Natural killer cell treated with Interleukin-12 subunit alpha and Interleukin-12 subunit beta and Interleukin-15 and Interleukin-18, amount 100 ng/mL, for 72 hours (primary cell): Measurements from ENCODE around the gene NUDT17. TPM values are rescaled to one million over a fixed set of nuclear protein-coding genes. Genes with fewer than 3 reads are reported as not detected.

Experiments
- ATAC-seq, 2 donors: fragments of 150-1000 bp; cut with Tn5 transposase in 1 of 2; sonication (Bioruptor Pico), chemical (Tn5 transposase) in 1 of 2; 2 replicates each; pipeline ENCODE4 v1.10.0; 2021
- DNase-seq: peaks from one replicate; pipeline ENCODE4 v3.0.0; 2022; ENCODE audit warnings: low spot score
- H3K27ac Mint-ChIP-seq, 2 donors: 1 replicate in 1 of 2; 2 replicates in 1 of 2; pipeline ENCODE4 v1.8.0; 2022; ENCODE audit warnings: mixed read lengths in 2 of 2, mild to moderate bottlenecking in 1 of 2, moderate library complexity in 1 of 2
- H3K27me3 Mint-ChIP-seq, 2 donors: 1 replicate in 1 of 2; 2 replicates in 1 of 2; pipeline ENCODE4 v1.8.0; 2022; ENCODE audit warnings: mixed read lengths in 2 of 2
- H3K36me3 Mint-ChIP-seq: one replicate; pipeline ENCODE4 v1.8.0; 2022; ENCODE audit warnings: mixed read lengths
- H3K4me1 Mint-ChIP-seq, 2 donors: 1 replicate in 1 of 2; 2 replicates in 1 of 2; pipeline ENCODE4 v1.8.0; 2022; ENCODE audit warnings: low read depth in 2 of 2, mixed read lengths in 2 of 2, mild to moderate bottlenecking in 1 of 2
- H3K4me3 Mint-ChIP-seq: one replicate; pipeline ENCODE4 v1.8.0; 2022; ENCODE audit warnings: mixed read lengths
- H3K9me3 Mint-ChIP-seq: 2 replicates; pipeline ENCODE4 v1.8.0; 2022; ENCODE audit warnings: mixed read lengths
- total RNA-seq, 2 donors: library from RNA; stranded (reverse); gene quantifications; one replicate each; pipeline ENCODE4 v1.2.3, GENCODE V29; 2022

The NUDT17 gene
- total RNA-seq, 2 donors from 2014 or later, result 4.8 to 5.6 TPM

DNA sequence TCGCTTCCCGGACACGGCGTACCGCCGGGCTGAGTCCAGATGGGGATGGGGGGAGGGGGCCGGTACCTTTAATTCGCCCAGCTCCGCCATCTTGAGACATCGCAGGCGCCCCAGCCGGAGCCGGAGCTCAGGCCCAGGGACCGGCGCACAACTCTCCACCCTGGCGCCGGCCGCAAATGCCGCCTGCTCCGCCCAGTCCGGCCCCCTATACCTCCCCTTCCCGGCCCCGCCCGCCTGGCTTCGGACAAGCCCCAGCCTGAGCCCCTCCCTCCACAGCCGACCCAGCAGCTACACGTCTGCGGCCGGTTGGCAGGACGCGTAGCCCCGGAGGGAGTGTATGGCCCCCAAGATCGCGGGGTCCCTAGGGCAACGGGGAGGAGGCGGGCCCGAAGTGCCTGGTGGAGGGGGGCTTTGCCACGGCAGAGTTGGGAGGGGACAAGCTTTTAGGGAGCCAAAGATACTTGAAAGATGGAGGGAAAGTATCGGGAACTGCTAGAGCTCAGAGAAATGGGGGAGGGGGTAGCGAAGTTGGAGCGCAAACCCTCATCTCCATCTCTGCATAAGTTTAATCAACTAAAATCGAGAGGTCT, 13.6 kb downstream of the NUDT17 start, which contains the start of gene PIAS3:
PIAS3 (minus strand) TSS at position 181 of the 590 bp plus-strand sequence; CDS start at position 90, 91 bp downstream.
- peak; percentile 98 for DNase-seq
- peak; percentile 97 for ATAC-seq
- Mint-ChIP-seq H3K4me1 (peaks cover 11 to 14% of the 10 kb centered on the region in 2 donors), H3K27me3 (peaks cover 0 to 3% of the 10 kb centered on the region in 2 donors), H3K36me3 (peaks cover 10% of the 10 kb centered on the region), H3K4me3 (peak within 1 kb of the TSS; percentile 95), H3K27ac (peak within 1 kb of the TSS; percentile 63 to 84), H3K9me3 (no peaks in the 10 kb centered on the region)

DNA sequence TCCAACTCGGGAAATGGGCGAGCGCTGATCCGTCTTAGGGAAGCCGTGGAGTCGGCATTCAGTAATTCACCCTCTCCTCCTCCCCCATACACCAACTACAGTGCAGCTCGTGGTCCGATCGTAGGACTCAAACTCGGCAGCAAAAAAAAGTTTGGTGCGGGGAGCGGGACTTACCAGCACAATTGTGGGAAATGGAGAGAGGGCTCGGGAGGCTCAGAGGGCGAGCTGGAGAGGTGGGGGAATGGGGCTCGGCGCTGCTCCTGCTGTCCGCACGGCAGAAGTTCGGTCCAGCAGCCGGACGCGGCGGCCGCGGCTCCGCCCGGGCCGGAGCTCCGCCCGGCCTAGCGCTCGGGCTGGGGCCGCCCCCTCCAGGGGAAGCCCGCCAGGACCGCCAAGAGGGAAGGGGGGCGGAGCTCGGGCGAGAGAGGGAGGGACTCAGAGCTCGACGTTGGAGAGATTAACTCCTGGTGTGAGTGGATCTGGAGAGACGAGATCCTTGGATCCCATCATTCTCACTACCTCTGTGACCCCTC, 14.1 kb downstream of the NUDT17 start:
- H3K4me1 Mint-ChIP-seq, result peaks cover 11 to 12% of the 10 kb centered on the region in 2 donors

DNA sequence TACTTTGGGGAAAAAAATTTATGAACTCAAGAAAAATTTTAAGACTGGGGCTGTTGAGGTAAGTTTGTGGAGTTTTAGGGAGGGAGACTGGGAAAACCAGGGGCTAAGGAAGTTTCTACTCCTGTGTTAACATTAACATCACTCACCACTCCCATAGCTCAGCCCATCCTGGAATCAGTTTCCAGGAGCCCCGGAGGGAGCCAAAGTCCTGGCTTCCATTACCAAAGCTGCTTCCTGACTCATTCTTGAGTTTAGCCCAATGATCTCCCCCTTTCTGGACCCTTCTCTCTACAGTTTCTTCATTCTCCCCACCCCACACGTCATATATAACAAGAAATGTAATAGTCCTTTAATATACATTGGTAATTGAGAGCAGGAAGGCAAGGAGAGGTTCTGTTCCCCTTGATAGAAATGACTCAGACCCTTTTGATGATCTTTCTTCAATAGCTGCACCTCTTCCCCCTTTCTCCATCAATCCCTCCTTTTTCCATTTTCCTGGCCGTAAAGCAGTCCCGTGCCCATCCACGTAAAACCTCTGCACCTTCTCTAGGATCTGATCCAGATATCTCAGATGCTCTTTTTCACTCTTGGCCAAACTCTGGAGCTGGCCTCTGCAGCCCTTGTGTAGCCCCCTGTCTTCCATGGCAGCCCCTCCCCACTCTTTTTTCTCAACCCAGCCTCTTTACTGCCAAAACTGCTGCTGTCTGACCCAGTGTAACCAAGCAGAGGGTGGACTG, 18.0 kb downstream of the NUDT17 start:
- peaks cover 0 to 11% of the 10 kb centered on the region in 2 donors for H3K27me3 Mint-ChIP-seq
- H3K27ac Mint-ChIP-seq, result no peak overlapping the region
- peaks cover 0 to under 1% of the 10 kb centered on the region in 2 donors for H3K4me1 Mint-ChIP-seq
- H3K36me3 Mint-ChIP-seq, result no peaks in the 10 kb centered on the region
- ATAC-seq (no peak), DNase-seq (no peak)
- H3K4me3 Mint-ChIP-seq, result no peak overlapping the region
- no peaks in the 10 kb centered on the region for H3K9me3 Mint-ChIP-seq

More for the DNA sequence above, 14.1 kb downstream of the NUDT17 start:
- Mint-ChIP-seq H3K9me3 (no peaks in the 10 kb centered on the region), H3K27ac (peak overlapping the region; percentile 63 to 84), H3K27me3 (peaks cover 0 to 3% of the 10 kb centered on the region in 2 donors), H3K36me3 (peaks cover 10% of the 10 kb centered on the region), H3K4me3 (peak overlapping the region; percentile 95)
- DNase-seq (peak; percentile 91), ATAC-seq (peak; percentile 88)

DNA sequence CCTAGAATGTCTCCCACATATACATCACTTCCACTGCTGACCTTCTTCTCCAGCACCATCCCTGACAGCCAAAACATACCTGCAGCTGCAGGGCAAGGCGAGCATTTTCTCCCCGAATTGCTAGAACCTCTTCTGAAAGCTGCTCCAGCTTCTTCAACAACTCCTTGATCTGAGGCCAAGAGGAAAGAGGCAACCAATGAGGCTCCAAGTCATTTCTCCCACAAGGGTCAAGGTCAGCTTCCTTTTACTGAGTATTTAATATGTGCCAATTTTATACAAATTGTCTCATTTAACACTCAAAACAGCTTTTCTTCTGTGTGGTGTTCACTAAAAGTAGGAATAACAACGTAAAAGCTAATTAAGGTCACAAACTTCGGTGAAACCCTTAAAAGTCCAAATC, 22.8 kb downstream of the NUDT17 start:
- Mint-ChIP-seq H3K4me3 (no peak overlapping the region), H3K9me3 (no peaks in the 10 kb centered on the region), H3K27ac (no peak overlapping the region), H3K27me3 (peaks cover 2 to 22% of the 10 kb centered on the region in 2 donors), H3K4me1 (peaks cover 18% of the 10 kb centered on the region in 2 donors), H3K36me3 (no peaks in the 10 kb centered on the region)
- DNase-seq (no peak), ATAC-seq (no peak)

DNA sequence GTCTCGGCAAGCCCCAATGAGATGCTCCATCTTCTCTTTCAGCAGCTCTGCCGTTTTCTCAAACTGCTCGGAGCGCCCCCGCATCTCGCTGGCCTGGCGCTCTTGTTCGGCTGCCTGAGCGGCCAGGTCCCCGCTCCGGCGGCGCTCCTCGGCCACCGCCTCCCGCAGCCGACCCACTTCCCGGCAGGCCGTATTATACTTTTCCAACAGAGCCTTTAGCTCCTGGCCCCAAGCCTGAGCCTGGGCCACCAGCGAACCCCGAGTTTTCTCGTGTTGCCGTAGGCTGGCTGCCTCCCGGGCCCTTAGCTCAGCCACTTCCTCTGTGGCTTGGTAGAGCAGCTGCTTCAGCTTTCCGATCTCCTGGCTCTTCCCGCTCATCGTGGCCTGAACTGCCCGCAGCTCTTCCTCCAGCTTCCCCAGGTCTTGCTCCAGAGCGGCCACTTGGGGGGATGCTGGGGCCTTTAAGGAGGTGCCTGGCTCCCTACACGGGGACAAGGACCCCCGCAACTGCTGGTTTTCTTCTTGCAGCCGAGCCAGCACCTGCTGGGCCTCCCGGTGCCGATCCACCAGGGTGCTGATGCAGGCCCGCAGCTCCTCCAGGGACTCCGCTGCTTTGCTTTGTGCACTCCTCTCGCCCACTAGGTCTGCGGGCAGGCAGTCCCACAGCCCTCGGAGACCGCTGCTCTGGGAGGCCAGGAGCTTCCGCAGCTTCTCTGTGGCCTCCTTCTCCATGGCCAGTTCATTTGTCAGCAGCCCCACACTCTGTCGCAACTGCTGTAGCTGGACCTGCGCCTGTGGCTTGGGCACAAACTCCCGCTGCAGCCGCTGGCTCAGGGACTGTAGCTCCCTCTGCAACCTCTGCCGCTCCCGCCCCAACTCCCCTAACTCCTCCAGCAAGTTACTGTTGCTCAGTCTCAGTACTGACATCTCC, 26.8 kb downstream of the NUDT17 start:
- DNase-seq (no peak), ATAC-seq (peak; percentile 77 to 78)
- H3K9me3 Mint-ChIP-seq, result no peaks in the 10 kb centered on the region
- H3K4me1 Mint-ChIP-seq, result peaks cover 18 to 25% of the 10 kb centered on the region in 2 donors
- H3K27me3 Mint-ChIP-seq, result peaks cover 17 to 18% of the 10 kb centered on the region in 2 donors
- peak overlapping the region; percentile 71 to 79 for H3K27ac Mint-ChIP-seq
- peak overlapping the region; percentile 78 for H3K4me3 Mint-ChIP-seq
- no peaks in the 10 kb centered on the region for H3K36me3 Mint-ChIP-seq

DNA sequence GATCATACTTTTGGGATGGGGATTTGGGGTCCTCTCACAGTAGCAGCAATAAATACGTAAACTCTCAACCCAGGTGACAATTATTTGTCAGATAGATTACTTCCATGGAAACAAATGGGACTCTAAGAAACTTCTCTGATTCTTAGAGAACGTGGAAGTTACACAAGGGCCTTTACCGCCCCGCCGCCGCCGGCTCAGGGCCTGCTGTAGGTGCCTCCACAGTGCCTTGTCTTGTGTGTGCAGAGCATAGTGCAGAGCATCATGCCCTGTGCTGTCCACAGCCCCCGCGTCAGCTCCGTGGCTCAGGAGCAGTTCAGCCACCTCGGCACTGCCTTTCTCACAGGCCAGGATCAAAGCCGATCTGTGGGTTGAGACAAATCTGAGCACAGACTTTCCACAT, 29.2 kb downstream of the NUDT17 start:
- DNase-seq (no peak), ATAC-seq (no peak)
- H3K36me3 Mint-ChIP-seq, result no peaks in the 10 kb centered on the region
- H3K4me1 Mint-ChIP-seq, result peaks cover 18 to 25% of the 10 kb centered on the region in 2 donors
- H3K9me3 Mint-ChIP-seq, result no peaks in the 10 kb centered on the region
- H3K4me3 Mint-ChIP-seq, result no peak overlapping the region
- H3K27ac Mint-ChIP-seq, result no peak overlapping the region
- H3K27me3 Mint-ChIP-seq, result peaks cover 17 to 23% of the 10 kb centered on the region in 2 donors

DNA sequence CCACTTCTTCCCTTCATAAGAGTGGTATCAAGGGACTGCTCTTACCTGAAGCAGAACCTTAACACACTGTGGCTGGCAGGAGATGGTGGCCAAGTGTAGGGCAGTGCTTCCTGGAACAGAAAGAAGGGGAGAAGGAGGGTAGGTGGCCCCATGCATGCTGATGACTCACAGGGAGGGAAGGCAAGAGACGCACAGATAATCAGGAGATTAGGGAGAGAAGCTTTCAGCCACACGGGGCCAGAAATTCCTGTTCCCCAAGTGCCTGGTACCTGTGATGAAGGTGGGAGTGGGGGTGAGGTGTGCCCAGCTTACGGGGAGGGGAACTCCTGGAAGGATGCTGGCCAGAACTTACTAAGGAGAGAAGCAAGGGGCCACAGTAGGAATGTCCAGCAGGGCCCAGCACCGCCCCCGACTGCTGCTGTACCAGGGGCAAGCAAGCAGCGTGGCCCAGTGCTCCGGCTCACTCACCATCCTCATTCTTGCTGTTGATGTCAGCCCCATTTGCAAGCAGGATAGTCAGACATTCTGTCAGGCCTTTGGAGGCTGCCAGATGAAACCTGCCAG, 32.6 kb downstream of the NUDT17 start:
- DNase-seq, result no peak
- Mint-ChIP-seq H3K4me1 (peaks cover 1 to 9% of the 10 kb centered on the region in 2 donors), H3K9me3 (no peaks in the 10 kb centered on the region), H3K36me3 (no peaks in the 10 kb centered on the region), H3K27me3 (peaks cover 16 to 23% of the 10 kb centered on the region in 2 donors), H3K4me3 (no peak overlapping the region), H3K27ac (no peak overlapping the region)
- ATAC-seq, result peak in 1 of 2 donors; percentile 15

DNA sequence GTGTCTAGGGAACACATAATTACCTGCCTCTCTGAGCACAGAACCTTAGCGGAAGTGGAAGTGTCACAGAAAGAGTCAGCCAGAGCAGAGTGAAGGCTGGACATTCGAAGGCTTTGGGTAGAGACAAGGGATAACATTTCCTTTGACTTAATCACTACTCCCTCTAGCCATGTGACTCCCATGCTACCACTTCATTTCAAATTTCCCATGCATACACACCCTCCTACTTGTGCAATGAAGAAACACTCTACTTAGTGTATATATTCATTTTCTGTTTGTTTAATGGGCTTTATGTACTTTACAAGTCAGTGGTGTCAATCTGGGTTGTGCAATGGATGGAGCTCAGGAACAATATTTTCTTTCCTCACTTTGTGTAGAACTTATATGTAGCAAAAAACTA, 33.3 kb downstream of the NUDT17 start:
- no peak for DNase-seq
- H3K27me3 Mint-ChIP-seq, result peaks cover 18 to 23% of the 10 kb centered on the region in 2 donors
- ATAC-seq, result no peak
- peaks cover 0 to 2% of the 10 kb centered on the region in 2 donors for H3K4me1 Mint-ChIP-seq
- H3K27ac Mint-ChIP-seq, result no peak overlapping the region
- no peak overlapping the region for H3K4me3 Mint-ChIP-seq
- no peaks in the 10 kb centered on the region for H3K36me3 Mint-ChIP-seq
- no peaks in the 10 kb centered on the region for H3K9me3 Mint-ChIP-seq

DNA sequence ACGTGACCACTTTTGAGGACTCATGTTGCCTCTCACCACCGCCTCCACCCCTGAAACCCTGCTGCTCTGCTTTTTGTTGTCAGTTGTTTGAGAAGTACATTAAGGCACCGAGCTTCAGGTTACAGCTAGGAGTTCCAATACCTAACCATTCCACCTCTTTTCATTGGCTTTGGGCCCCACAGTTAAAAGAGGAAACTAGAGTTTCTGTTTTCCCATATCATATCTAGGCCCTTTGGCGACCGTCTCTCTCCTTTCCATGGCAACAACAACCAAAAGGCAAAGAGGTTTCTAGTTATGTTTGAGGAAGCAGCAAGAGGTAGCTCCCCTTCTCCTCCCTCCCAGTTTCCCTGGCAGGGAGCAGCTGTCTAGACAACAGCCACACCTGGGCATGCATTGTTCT, 34.3 kb downstream of the NUDT17 start:
- no peaks in the 10 kb centered on the region for H3K9me3 Mint-ChIP-seq
- no peak overlapping the region for H3K27ac Mint-ChIP-seq
- H3K4me1 Mint-ChIP-seq, result peaks cover 3% of the 10 kb centered on the region in 2 donors

DNA sequence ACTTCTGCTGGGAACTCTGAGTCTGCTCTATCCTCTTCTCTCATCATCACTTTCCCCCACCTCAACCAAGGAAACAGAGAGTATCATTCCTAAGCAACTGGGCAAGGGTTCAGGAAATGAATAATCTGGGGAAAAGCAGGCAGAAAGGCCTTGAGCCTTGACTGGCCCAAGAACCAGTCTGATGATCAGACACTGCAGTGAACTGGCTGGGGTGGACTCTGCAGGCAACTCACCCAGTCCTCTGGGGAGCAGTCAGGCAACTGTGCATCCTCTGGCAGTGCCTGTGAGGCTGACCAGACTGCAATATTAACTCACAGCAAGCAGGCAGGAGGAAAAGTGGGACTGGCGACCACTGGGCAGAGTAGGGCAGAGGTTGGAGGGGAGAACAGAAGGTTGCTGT, 39.2 kb downstream of the NUDT17 start:
- no peak for ATAC-seq
- Mint-ChIP-seq H3K4me1 (peaks cover 13 to 16% of the 10 kb centered on the region in 2 donors), H3K27ac (no peak overlapping the region)

More for the DNA sequence above, 34.3 kb downstream of the NUDT17 start:
- ATAC-seq, result no peak
- DNase-seq, result no peak
- Mint-ChIP-seq H3K27me3 (peaks cover 22 to 28% of the 10 kb centered on the region in 2 donors), H3K36me3 (no peaks in the 10 kb centered on the region), H3K4me3 (no peak overlapping the region)

DNA sequence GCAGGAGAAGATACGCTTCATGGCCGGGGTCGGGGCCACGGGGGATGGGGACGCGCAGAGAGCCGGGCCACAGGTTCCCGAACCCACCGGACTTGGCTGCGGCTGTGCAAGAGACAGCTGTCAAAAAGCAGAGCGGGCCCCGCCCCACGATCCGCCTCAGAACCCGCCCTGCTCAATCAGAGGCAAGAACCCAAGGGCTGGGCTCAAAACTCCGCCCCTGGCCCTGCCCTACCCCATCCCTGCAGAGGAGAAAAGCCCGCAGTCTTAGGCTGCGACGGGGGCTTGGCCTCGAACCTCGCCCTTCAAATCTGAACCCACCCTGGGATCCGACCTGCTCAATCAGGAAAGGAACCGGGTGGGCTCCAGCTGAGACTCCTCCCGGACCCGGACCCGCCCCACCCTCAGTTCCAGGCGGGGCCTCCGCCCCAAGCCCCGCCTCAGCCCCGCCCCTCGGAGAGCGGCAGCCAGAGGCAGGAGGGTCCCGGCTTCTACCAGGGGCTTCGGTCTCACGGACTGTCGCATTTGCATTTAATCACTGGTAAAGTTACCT, 40.4 kb downstream of the NUDT17 start, which contains the start of gene ANKRD35:
ANKRD35 (minus strand) TSS at position 129 of the 550 bp plus-strand sequence; CDS start at position 21, 108 bp downstream.
- Mint-ChIP-seq H3K36me3 (no peaks in the 10 kb centered on the region), H3K27me3 (peaks cover 18 to 28% of the 10 kb centered on the region in 2 donors), H3K9me3 (no peaks in the 10 kb centered on the region), H3K27ac (no peak within 1 kb of the TSS), H3K4me3 (peak within 1 kb of the TSS; percentile 85), H3K4me1 (peaks cover 13 to 16% of the 10 kb centered on the region in 2 donors)
- ATAC-seq (peak; percentile 99), DNase-seq (peak; percentile 90)

More for the DNA sequence above, 39.2 kb downstream of the NUDT17 start:
- H3K36me3 Mint-ChIP-seq, result no peaks in the 10 kb centered on the region
- DNase-seq, result no peak
- peak overlapping the region; percentile 85 for H3K4me3 Mint-ChIP-seq
- H3K9me3 Mint-ChIP-seq, result no peaks in the 10 kb centered on the region
- peaks cover 20 to 28% of the 10 kb centered on the region in 2 donors for H3K27me3 Mint-ChIP-seq

DNA sequence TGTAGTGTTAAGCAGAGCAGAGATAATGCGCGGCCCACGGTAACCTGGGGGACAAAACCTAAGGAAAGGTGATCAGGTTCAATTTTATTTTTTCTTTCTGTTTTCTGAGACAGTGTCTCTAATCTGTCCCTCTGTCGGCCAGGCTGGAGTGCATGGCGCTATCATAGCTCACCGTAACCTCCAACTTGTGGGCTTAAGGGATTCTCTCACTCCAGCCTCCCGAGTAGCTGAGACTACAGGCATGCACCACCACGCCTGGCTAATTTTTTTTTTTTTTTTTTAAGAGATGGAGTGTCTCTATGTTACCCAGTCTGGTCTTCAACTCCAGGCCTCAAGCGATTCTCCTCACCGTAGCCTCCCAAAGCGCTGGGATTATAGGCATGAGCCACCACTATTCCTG, 41.0 kb downstream of the NUDT17 start:
- Mint-ChIP-seq H3K9me3 (no peaks in the 10 kb centered on the region), H3K4me1 (peaks cover 13 to 16% of the 10 kb centered on the region in 2 donors), H3K27me3 (peaks cover 18 to 28% of the 10 kb centered on the region in 2 donors), H3K27ac (no peak overlapping the region), H3K36me3 (no peaks in the 10 kb centered on the region), H3K4me3 (peak overlapping the region; percentile 85)
- ATAC-seq (no peak), DNase-seq (no peak)
